ENCODE measurements around the gene TRAF3IP1. TPM values are rescaled to one million over a fixed set of nuclear protein-coding genes. Genes with fewer than 3 reads are reported as not detected.
A peak's percentile ranks its signal among the peaks of the same experiment; 100 is the strongest.

Gene TRAF3IP1
- total RNA-seq, 3 donors from 2014 or later = 13.3 to 37.5 (median 16.3) TPM

DNA sequence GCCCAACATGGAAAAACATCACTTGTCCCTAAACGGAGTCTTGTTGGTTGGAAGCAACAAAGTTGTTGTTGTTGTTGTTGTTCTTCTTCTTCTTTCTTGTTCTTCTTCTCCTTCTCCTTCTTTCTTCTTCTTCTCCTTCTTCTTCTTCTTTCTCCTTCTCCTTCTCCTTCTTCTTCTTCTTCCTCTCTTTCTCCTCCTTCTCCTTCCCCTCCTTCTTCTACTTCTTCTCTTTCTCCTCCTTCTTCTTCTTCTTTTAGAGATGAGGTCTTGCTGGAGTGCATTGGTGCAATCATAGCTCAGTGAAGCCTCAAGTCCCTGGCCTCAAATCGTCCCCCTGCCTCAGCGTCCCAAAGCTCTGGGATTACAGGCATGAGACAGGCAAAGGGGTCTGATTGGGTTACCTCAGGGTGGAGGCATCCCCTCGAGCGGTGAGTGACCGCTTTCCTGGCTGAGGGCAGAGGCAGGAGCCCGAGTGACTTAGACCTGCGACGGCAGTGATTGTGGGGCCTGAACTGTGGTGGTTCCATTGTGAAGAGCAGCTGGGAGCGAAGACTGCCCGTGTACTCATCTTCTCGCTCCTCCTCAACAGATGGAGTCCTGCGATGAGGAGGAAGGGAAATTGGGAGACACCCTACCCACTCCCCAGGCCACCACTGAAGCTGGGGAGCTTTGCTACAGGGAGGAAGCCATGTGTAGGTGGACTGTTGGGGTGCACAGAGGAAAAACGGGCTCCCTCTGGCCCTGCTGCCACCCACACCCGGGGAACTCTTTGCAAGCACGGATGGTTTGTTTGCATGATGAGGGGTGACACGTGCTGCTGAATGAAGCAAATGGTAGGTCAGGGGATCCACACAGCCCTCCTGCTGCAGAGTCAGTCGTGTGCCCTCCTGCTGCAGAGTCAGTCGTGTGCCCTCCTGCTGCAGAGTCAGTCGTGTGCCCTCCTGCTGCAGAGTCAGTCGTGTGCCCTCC is 24.9 kb upstream of the TRAF3IP1 start:
- DNase-seq = peak in 1 of 3 donors; percentile 41
- peaks cover 26% of the 10 kb centered on the region for H3K4me1 ChIP-seq (ENCODE audit: low read depth)
- ATAC-seq = no peak
- no peaks in the 10 kb centered on the region for H3K36me3 ChIP-seq (ENCODE audit: low read depth)
- no peaks in the 10 kb centered on the region for H3K9me3 ChIP-seq
- no peak overlapping the region for H3K4me3 ChIP-seq
- TF ChIP-seq, protein P1, sequence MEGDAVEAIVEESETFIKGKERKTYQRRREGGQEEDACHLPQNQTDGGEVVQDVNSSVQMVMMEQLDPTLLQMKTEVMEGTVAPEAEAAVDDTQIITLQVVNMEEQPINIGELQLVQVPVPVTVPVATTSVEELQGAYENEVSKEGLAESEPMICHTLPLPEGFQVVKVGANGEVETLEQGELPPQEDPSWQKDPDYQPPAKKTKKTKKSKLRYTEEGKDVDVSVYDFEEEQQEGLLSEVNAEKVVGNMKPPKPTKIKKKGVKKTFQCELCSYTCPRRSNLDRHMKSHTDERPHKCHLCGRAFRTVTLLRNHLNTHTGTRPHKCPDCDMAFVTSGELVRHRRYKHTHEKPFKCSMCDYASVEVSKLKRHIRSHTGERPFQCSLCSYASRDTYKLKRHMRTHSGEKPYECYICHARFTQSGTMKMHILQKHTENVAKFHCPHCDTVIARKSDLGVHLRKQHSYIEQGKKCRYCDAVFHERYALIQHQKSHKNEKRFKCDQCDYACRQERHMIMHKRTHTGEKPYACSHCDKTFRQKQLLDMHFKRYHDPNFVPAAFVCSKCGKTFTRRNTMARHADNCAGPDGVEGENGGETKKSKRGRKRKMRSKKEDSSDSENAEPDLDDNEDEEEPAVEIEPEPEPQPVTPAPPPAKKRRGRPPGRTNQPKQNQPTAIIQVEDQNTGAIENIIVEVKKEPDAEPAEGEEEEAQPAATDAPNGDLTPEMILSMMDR (IDR thresholded peaks at IDR 0.05) = no peak
- intact Hi-C loops (cut with DNase I, micrococcal nuclease) = no loop called here

DNA sequence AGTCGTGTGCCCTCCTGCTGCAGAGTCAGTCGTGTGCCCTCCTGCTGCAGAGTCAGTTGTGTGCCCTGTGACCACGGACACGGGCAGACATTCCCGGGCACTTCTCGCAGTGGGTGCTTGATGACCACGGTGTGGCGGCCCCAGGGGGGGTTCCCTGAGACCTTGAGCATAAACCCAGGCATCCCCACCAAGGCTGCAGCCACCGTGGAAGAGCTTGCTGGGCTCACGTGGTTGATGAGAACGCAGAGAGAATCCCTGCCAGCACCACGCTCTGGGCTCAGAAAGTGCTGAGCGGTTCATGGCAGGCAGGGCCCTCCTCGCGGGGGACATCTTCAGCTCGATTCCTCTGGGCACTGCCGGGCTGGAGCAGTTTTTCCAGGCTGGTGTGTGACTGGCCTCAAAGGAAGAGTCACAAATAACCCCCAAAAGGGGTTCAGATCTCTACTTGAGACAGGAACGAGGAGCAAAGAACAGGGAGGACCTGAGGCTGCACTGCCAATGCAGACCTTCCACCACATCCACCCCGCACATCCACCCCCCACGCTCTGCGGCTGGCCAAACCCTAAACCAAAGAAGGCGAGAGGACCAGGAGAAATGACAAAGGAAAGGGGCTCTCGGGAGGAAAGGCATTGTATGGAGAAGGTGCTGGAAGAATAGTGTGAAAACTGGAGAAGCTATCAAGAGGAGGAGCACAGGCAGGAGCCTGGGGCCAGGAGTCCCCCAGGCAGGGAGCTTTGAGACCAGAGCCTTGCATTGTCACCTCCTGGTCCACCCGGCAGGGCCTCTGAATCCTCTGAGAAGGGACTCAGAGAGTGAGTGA is 23.5 kb upstream of the TRAF3IP1 start:
- no peak overlapping the region for H3K4me3 ChIP-seq
- TF ChIP-seq, protein P1 (IDR thresholded peaks at IDR 0.05) = no peak
- intact Hi-C loops (cut with DNase I, micrococcal nuclease) = no loop called here
- peak in 1 of 3 donors; percentile 39 for DNase-seq
- no peaks in the 10 kb centered on the region for H3K36me3 ChIP-seq (ENCODE audit: low read depth)
- H3K4me1 ChIP-seq (ENCODE audit: low read depth) = peaks cover 23% of the 10 kb centered on the region
- no peaks in the 10 kb centered on the region for H3K9me3 ChIP-seq
- ATAC-seq = no peak

DNA sequence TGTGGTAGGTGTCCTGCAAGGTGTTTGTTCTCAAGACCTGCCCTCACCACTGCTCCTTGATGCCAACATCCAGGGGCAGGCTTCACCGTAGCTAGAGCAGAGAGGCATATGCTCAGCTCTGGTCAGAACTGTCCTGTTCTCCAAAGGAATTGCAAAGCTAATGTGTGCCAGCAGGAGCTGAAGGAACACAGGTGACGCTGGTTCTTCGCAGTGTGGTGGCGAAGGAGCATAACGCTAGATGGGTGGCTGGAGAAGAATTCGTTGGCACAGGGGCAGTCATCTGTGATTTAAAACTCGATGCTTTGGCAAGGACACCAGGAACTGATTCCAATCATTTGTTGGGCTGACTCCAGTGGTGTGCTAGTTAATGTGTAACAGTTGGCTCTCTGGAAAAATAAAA is 20.5 kb upstream of the TRAF3IP1 start:
- ATAC-seq (peak; percentile 90), DNase-seq (peak in 1 of 3 donors; percentile 74)
- intact Hi-C loops (cut with DNase I, micrococcal nuclease) = no loop called here
- no peaks in the 10 kb centered on the region for H3K36me3 ChIP-seq (ENCODE audit: low read depth)
- H3K9me3 ChIP-seq = no peaks in the 10 kb centered on the region
- peaks cover 19% of the 10 kb centered on the region for H3K4me1 ChIP-seq (ENCODE audit: low read depth)
- TF ChIP-seq, protein P1 (IDR thresholded peaks at IDR 0.05) = no peak
- no peak overlapping the region for H3K4me3 ChIP-seq

DNA sequence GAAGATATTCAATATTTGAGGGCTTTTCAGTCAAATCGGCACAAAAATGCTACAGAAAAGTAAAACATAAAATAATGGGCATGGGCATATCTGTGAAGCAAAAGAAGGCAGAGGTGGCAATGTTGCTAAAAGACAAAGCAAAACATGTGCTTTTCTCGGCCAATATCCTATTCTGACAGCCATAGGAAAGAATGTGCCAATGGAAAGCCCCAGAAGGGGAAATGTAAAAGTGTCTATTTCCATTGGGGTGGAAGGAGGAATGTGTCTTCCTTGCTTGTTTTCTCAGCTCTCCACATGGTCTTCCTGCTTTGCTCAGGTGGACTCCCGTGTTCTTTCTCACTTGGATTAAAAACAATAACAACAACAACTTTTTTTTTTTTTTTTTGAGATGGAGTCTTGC is 18.2 kb upstream of the TRAF3IP1 start:
- H3K36me3 ChIP-seq (ENCODE audit: low read depth) = no peaks in the 10 kb centered on the region
- DNase-seq (no peak), ATAC-seq (no peak)
- TF ChIP-seq, protein P1 (IDR thresholded peaks at IDR 0.05) = no peak
- H3K9me3 ChIP-seq = no peaks in the 10 kb centered on the region
- H3K4me1 ChIP-seq (ENCODE audit: low read depth) = peaks cover 13% of the 10 kb centered on the region
- no peak overlapping the region for H3K4me3 ChIP-seq
- intact Hi-C loops (cut with DNase I, micrococcal nuclease) = no loop called here

DNA sequence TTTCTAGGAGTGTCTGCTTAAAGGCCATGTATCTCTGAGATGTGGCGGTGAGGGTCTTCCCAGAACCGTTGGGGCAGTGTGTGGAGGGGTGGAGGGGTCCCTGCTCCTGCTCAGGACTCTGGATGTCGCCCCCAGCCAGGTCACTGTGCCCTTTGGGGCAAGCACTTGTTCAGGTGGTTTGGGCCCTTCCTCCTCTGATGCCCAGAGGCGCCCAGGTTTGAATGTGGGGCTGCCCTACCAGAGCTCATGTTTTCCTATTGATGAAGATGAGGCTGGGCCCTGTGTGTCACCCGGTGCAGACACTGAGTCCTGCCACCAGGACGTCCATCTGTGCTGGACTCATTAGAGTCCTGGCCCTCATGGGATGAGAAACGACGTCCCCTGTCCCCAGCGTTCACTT is 17.6 kb upstream of the TRAF3IP1 start:
- intact Hi-C loops (cut with DNase I, micrococcal nuclease) = no loop called here
- H3K36me3 ChIP-seq (ENCODE audit: low read depth) = no peaks in the 10 kb centered on the region
- TF ChIP-seq, protein P1 (IDR thresholded peaks at IDR 0.05) = no peak
- no peak for ATAC-seq
- peaks cover 13% of the 10 kb centered on the region for H3K4me1 ChIP-seq (ENCODE audit: low read depth)
- H3K9me3 ChIP-seq = no peaks in the 10 kb centered on the region
- DNase-seq = peak in 1 of 3 donors; percentile 46
- H3K4me3 ChIP-seq = no peak overlapping the region
